Measurements from ENCODE around the gene SARS2.

SARS2 gene

GRCh38 chr19:38870612-38871011, 60.0 kb downstream of the SARS2 start:
- H3K27ac ChIP-seq, result peak overlapping the region; percentile 61
- peak overlapping the region; percentile 67; the same call in 1 of the 2 replicates for H3K4me3 ChIP-seq
- peak overlapping the region; percentile 100 for H3K4me2 ChIP-seq
- peaks cover 94% of the 10 kb centered on the region for H3K4me1 ChIP-seq
- no peaks in the 10 kb centered on the region for H4K20me1 ChIP-seq
- no peak for TF ChIP-seq Cebpa-rat (IDR thresholded peaks at IDR 0.05)
- no peaks in the 10 kb centered on the region for H3K27me3 ChIP-seq
- H3K9ac ChIP-seq, result no peak overlapping the region
- H3K36me3 ChIP-seq, result no peaks in the 10 kb centered on the region
- no peaks in the 10 kb centered on the region for H3K9me3 ChIP-seq

- H3K4me1 ChIP-seq, result peaks cover 96% of the 10 kb centered on the region
- H3K4me3 ChIP-seq, result peak overlapping the region; percentile 67
- TF ChIP-seq Cebpa-rat (IDR thresholded peaks at IDR 0.05), result no peak
- no peaks in the 10 kb centered on the region for H3K27me3 ChIP-seq
- H3K9me3 ChIP-seq, result no peaks in the 10 kb centered on the region
- peak overlapping the region; percentile 100 for H3K4me2 ChIP-seq
- H3K9ac ChIP-seq, result peak overlapping the region; percentile 73
- no peaks in the 10 kb centered on the region for H3K36me3 ChIP-seq
- peak overlapping the region; percentile 78 for H3K27ac ChIP-seq
- H4K20me1 ChIP-seq, result no peaks in the 10 kb centered on the region
Observed at GRCh38 chr19:38869836-38870607, 60.5 kb downstream of the SARS2 start.

- Histone ChIP-seq H3K9me3 (no peaks in the 10 kb centered on the region), H3K4me1 (peaks cover 100% of the 10 kb centered on the region), H3K4me3 (peak overlapping the region; percentile 67), H3K27ac (peak overlapping the region; percentile 78), H3K4me2 (peak overlapping the region; percentile 100), H3K36me3 (no peaks in the 10 kb centered on the region), H4K20me1 (no peaks in the 10 kb centered on the region), H3K27me3 (no peaks in the 10 kb centered on the region), H3K9ac (peak overlapping the region; percentile 73)
- no peak for TF ChIP-seq Cebpa-rat (IDR thresholded peaks at IDR 0.05)
Observed at GRCh38 chr19:38869160-38869835, 61.3 kb downstream of the SARS2 start.

- H3K4me1 ChIP-seq, result peaks cover 100% of the 10 kb centered on the region
- H3K36me3 ChIP-seq, result no peaks in the 10 kb centered on the region
- no peaks in the 10 kb centered on the region for H3K27me3 ChIP-seq
- H3K4me3 ChIP-seq, result peak overlapping the region; percentile 67
- peak overlapping the region; percentile 78 for H3K27ac ChIP-seq
- TF ChIP-seq Cebpa-rat (IDR thresholded peaks at IDR 0.05), result no peak
- no peak overlapping the region for H3K9ac ChIP-seq
- no peaks in the 10 kb centered on the region for H3K9me3 ChIP-seq
- peak overlapping the region; percentile 100 for H3K4me2 ChIP-seq
- H4K20me1 ChIP-seq, result no peaks in the 10 kb centered on the region
Observed at GRCh38 chr19:38868551-38868950, 62.0 kb downstream of the SARS2 start.

GRCh38 chr19:38867171-38867780, 63.3 kb downstream of the SARS2 start:
- TF ChIP-seq Cebpa-rat (IDR thresholded peaks at IDR 0.05), result no peak
- Histone ChIP-seq H3K27me3 (no peaks in the 10 kb centered on the region), H3K9me3 (no peaks in the 10 kb centered on the region), H3K9ac (no peak overlapping the region), H3K4me3 (no peak overlapping the region), H4K20me1 (no peaks in the 10 kb centered on the region), H3K27ac (peak overlapping the region; percentile 78; the same call in 1 of the 2 replicates), H3K4me2 (peak overlapping the region; percentile 79), H3K36me3 (no peaks in the 10 kb centered on the region), H3K4me1 (peaks cover 100% of the 10 kb centered on the region)

Measured in BLaER1 (cell line).